ENCODE measurements around the gene SLC25A41.
"Not testable (repeated sequence)": the region's sequence is repeated elsewhere in the genome, so short reads cannot be mapped to it uniquely, and the experiment has no call there.

SLC25A41 gene

GRCh38 chr19:6428692-6429418, 4.7 kb downstream of the SLC25A41 start:
- not testable (repeated sequence) for H3K27me3 ChIP-seq (ENCODE audit: control insufficient read depth, insufficient read depth, low read length, poor library complexity, severe bottlenecking); H3K36me3 ChIP-seq (ENCODE audit: control insufficient read depth, insufficient read depth, low read length); H3K4me1 ChIP-seq (ENCODE audit: control insufficient read depth, insufficient read depth, low read length); H3K27ac ChIP-seq (ENCODE audit: insufficient read depth, low read depth, low read length, poor library complexity, severe bottlenecking); H3K9me3 ChIP-seq (ENCODE audit: control insufficient read depth, low read length); H3K4me3 ChIP-seq (ENCODE audit: insufficient read depth, low read depth, low read length)
- 82 to 92% methylated on average over 2 of the region's 2 CpGs for WGBS, 2 experiments

GRCh38 chr19:6427131-6427530, 6.4 kb downstream of the SLC25A41 start:
- Histone ChIP-seq H3K4me3 (ENCODE audit: insufficient read depth, low read depth, low read length) (no peak overlapping the region), H3K36me3 (ENCODE audit: control insufficient read depth, insufficient read depth, low read length) (no peaks in the 10 kb centered on the region), H3K27me3 (ENCODE audit: control insufficient read depth, insufficient read depth, low read length, poor library complexity, severe bottlenecking) (peaks cover 8% of the 10 kb centered on the region), H3K4me1 (ENCODE audit: control insufficient read depth, insufficient read depth, low read length) (no peaks in the 10 kb centered on the region), H3K27ac (ENCODE audit: insufficient read depth, low read depth, low read length, poor library complexity, severe bottlenecking) (no peak overlapping the region), H3K9me3 (ENCODE audit: control insufficient read depth, low read length) (no peaks in the 10 kb centered on the region)
- WGBS, 2 experiments = 94 to 96% methylated on average over 18 of the region's 18 CpGs

- 93% methylated on average over 21 of the region's 21 CpGs for WGBS, 2 experiments
- Histone ChIP-seq H3K4me3 (ENCODE audit: insufficient read depth, low read depth, low read length) (peak overlapping the region; percentile 7), H3K4me1 (ENCODE audit: control insufficient read depth, insufficient read depth, low read length) (no peaks in the 10 kb centered on the region), H3K9me3 (ENCODE audit: control insufficient read depth, low read length) (no peaks in the 10 kb centered on the region), H3K27me3 (ENCODE audit: control insufficient read depth, insufficient read depth, low read length, poor library complexity, severe bottlenecking) (peaks cover 8% of the 10 kb centered on the region), H3K27ac (ENCODE audit: insufficient read depth, low read depth, low read length, poor library complexity, severe bottlenecking) (peak overlapping the region; percentile 52), H3K36me3 (ENCODE audit: control insufficient read depth, insufficient read depth, low read length) (peaks cover 4% of the 10 kb centered on the region)
Observed at GRCh38 chr19:6425732-6426620, 7.6 kb downstream of the SLC25A41 start.

GRCh38 chr19:6424939-6425731, 8.4 kb downstream of the SLC25A41 start:
- Histone ChIP-seq H3K27me3 (ENCODE audit: control insufficient read depth, insufficient read depth, low read length, poor library complexity, severe bottlenecking) (peaks cover 8% of the 10 kb centered on the region), H3K4me3 (ENCODE audit: insufficient read depth, low read depth, low read length) (peak overlapping the region; percentile 7), H3K9me3 (ENCODE audit: control insufficient read depth, low read length) (no peaks in the 10 kb centered on the region), H3K36me3 (ENCODE audit: control insufficient read depth, insufficient read depth, low read length) (peaks cover 11% of the 10 kb centered on the region), H3K27ac (ENCODE audit: insufficient read depth, low read depth, low read length, poor library complexity, severe bottlenecking) (peak overlapping the region; percentile 52), H3K4me1 (ENCODE audit: control insufficient read depth, insufficient read depth, low read length) (no peaks in the 10 kb centered on the region)
- 13% methylated on average over 43 of the region's 43 CpGs for WGBS, 2 experiments

GRCh38 chr19:6424195-6424938, 9.2 kb downstream of the SLC25A41 start, which contains the start of gene KHSRP:
KHSRP (minus strand) TSS chr19:6424811; CDS start chr19:6424701, 110 bp downstream.
- no peaks in the 10 kb centered on the region for H3K4me1 ChIP-seq (ENCODE audit: control insufficient read depth, insufficient read depth, low read length)
- H3K27me3 ChIP-seq (ENCODE audit: control insufficient read depth, insufficient read depth, low read length, poor library complexity, severe bottlenecking) = peaks cover 2% of the 10 kb centered on the region
- peak within 1 kb of the TSS; percentile 79 for H3K4me3 ChIP-seq (ENCODE audit: insufficient read depth, low read depth, low read length)
- H3K36me3 ChIP-seq (ENCODE audit: control insufficient read depth, insufficient read depth, low read length) = peaks cover 19% of the 10 kb centered on the region
- WGBS, 2 experiments = 0% methylated on average over 114 of the region's 114 CpGs
- no peaks in the 10 kb centered on the region for H3K9me3 ChIP-seq (ENCODE audit: control insufficient read depth, low read length)
- peak within 1 kb of the TSS; percentile 52 for H3K27ac ChIP-seq (ENCODE audit: insufficient read depth, low read depth, low read length, poor library complexity, severe bottlenecking)

GRCh38 chr19:6423499-6424194, 9.9 kb downstream of the SLC25A41 start:
- Histone ChIP-seq H3K36me3 (ENCODE audit: control insufficient read depth, insufficient read depth, low read length) (peaks cover 26% of the 10 kb centered on the region), H3K4me1 (ENCODE audit: control insufficient read depth, insufficient read depth, low read length) (no peaks in the 10 kb centered on the region), H3K9me3 (ENCODE audit: control insufficient read depth, low read length) (no peaks in the 10 kb centered on the region), H3K27ac (ENCODE audit: insufficient read depth, low read depth, low read length, poor library complexity, severe bottlenecking) (no peak overlapping the region), H3K4me3 (ENCODE audit: insufficient read depth, low read depth, low read length) (peak overlapping the region; percentile 79), H3K27me3 (ENCODE audit: control insufficient read depth, insufficient read depth, low read length, poor library complexity, severe bottlenecking) (no peaks in the 10 kb centered on the region)
- 1% methylated on average over 20 of the region's 20 CpGs for WGBS, 2 experiments

- WGBS, 2 experiments = 95 to 96% methylated on average over 20 of the region's 20 CpGs
- Histone ChIP-seq H3K27me3 (ENCODE audit: control insufficient read depth, insufficient read depth, low read length, poor library complexity, severe bottlenecking) (no peaks in the 10 kb centered on the region), H3K4me3 (ENCODE audit: insufficient read depth, low read depth, low read length) (no peak overlapping the region), H3K9me3 (ENCODE audit: control insufficient read depth, low read length) (no peaks in the 10 kb centered on the region), H3K4me1 (ENCODE audit: control insufficient read depth, insufficient read depth, low read length) (no peaks in the 10 kb centered on the region), H3K27ac (ENCODE audit: insufficient read depth, low read depth, low read length, poor library complexity, severe bottlenecking) (no peak overlapping the region), H3K36me3 (ENCODE audit: control insufficient read depth, insufficient read depth, low read length) (peaks cover 47% of the 10 kb centered on the region)
Observed at GRCh38 chr19:6421075-6422014, 12.2 kb downstream of the SLC25A41 start.

GRCh38 chr19:6418562-6418932, 15.0 kb downstream of the SLC25A41 start:
- H3K4me1 ChIP-seq (ENCODE audit: control insufficient read depth, insufficient read depth, low read length) = no peaks in the 10 kb centered on the region
- WGBS, 2 experiments = 95 to 97% methylated on average over 19 of the region's 19 CpGs
- no peak overlapping the region for H3K4me3 ChIP-seq (ENCODE audit: insufficient read depth, low read depth, low read length)
- H3K27ac ChIP-seq (ENCODE audit: insufficient read depth, low read depth, low read length, poor library complexity, severe bottlenecking) = no peak overlapping the region
- peaks cover 72% of the 10 kb centered on the region for H3K36me3 ChIP-seq (ENCODE audit: control insufficient read depth, insufficient read depth, low read length)
- H3K9me3 ChIP-seq (ENCODE audit: control insufficient read depth, low read length) = no peaks in the 10 kb centered on the region
- no peaks in the 10 kb centered on the region for H3K27me3 ChIP-seq (ENCODE audit: control insufficient read depth, insufficient read depth, low read length, poor library complexity, severe bottlenecking)

All from ectodermal cell (in vitro differentiated cells).